T-cell (primary cell): ENCODE measurements around the gene PRG2. TPM values are rescaled to one million over a fixed set of nuclear protein-coding genes. Genes with fewer than 3 reads are reported as not detected.

ENCODE experiments used
- ATAC-seq, 4 experiments: fragments of 200-7000 bp in 3 of 4; fragments of 150-1000 bp in 1 of 4; cut with Tn5 transposase; replicated peaks in 1 of 4; 1 replicate in 3 of 4; 2 replicates in 1 of 4; pipeline ENCODE4 v1.10.0; 2021; ENCODE audit warnings: moderate library complexity in 3 of 4, mild to moderate bottlenecking in 2 of 4, moderate number of reproducible peaks in 1 of 4
- CTCF ChIA-PET, 2 donors: fragments of 300-600 bp; sonication (Branson Sonifier 250); formaldehyde crosslinking; loops; one replicate each; lab custom pipeline; 2022; ENCODE audit warnings: antibody characterized with exemption in 2 of 2; lab: Charles Lee
- POLR2A ChIA-PET, 2 donors: fragments of 300-600 bp; sonication (Branson Sonifier 250); formaldehyde crosslinking; loops; one replicate each; lab custom pipeline; 2022; ENCODE audit warnings: antibody characterized with exemption in 2 of 2; lab: Charles Lee
- DNase-seq, 35 experiments: peaks; one replicate each; pipeline versions ENCODE4 v3.0.0 to v3.0.0-alpha.2; 2013 to 2023
- H3K27ac ChIP-seq: one replicate; pipeline ENCODE4 v1.5.1; 2013; ENCODE audit warnings: low read length
- H3K27me3 ChIP-seq, 2 experiments: replicated peaks in 1 of 2; 1 replicate in 1 of 2; 2 replicates in 1 of 2; pipeline versions ENCODE4 v1.6.1 to v1.7.0; 2013; ENCODE audit warnings: low read length in 1 of 2, mixed read lengths in 1 of 2; ENCODE audit not compliant: control insufficient read depth in 2 of 2, insufficient read depth in 2 of 2; ENCODE audit errors: extremely low read depth in 1 of 2
- H3K36me3 ChIP-seq, 2 donors: 1 replicate in 1 of 2; 2 replicates in 1 of 2; pipeline versions ENCODE4 v1.6.1 to v1.7.0; 2013; ENCODE audit warnings: low read length in 1 of 2; ENCODE audit not compliant: control insufficient read depth in 2 of 2, insufficient read depth in 1 of 2; ENCODE audit errors: extremely low read depth in 1 of 2
- H3K4me1 ChIP-seq, 2 experiments: 1 replicate in 1 of 2; 2 replicates in 1 of 2; pipeline versions ENCODE4 v1.6.1 to v1.7.0; 2013; ENCODE audit warnings: low read length in 2 of 2, mixed read lengths in 1 of 2; ENCODE audit not compliant: insufficient read depth in 2 of 2, control insufficient read depth in 1 of 2; ENCODE audit errors: extremely low read depth in 1 of 2
- H3K4me3 ChIP-seq, 2 donors: 1 replicate in 1 of 2; 2 replicates in 1 of 2; pipeline versions ENCODE4 v1.5.1 to v1.7.0; 2013; ENCODE audit warnings: mild to moderate bottlenecking in 2 of 2, low read length in 1 of 2, moderate library complexity in 1 of 2; ENCODE audit not compliant: control insufficient read depth in 1 of 2; ENCODE audit errors: extremely low read depth in 1 of 2
- H3K9me3 ChIP-seq: 2 replicates; pipeline ENCODE4 v1.7.0; 2013
- H3K27ac Mint-ChIP-seq, 2 donors: one replicate each; pipeline ENCODE4 v1.8.0; 2020 to 2021; ENCODE audit warnings: mild to moderate bottlenecking in 2 of 2, mixed read lengths in 2 of 2
- H3K27me3 Mint-ChIP-seq, 2 donors: one replicate each; pipeline ENCODE4 v1.8.0; 2021 to 2022; ENCODE audit warnings: mixed read lengths in 2 of 2
- H3K36me3 Mint-ChIP-seq: one replicate; pipeline ENCODE4 v1.8.0; 2021; ENCODE audit warnings: mixed read lengths
- H3K4me1 Mint-ChIP-seq, 3 donors: one replicate each; pipeline ENCODE4 v1.8.0; 2020 to 2022; ENCODE audit warnings: mixed read lengths in 3 of 3, mild to moderate bottlenecking in 1 of 3
- H3K4me3 Mint-ChIP-seq, 3 donors: one replicate each; pipeline ENCODE4 v1.8.0; 2020 to 2022; ENCODE audit warnings: mild to moderate bottlenecking in 3 of 3, mixed read lengths in 3 of 3, moderate library complexity in 3 of 3
- H3K9me3 Mint-ChIP-seq, 3 donors: one replicate each; pipeline ENCODE4 v1.8.0; 2020 to 2022; ENCODE audit warnings: mixed read lengths in 3 of 3
- WGBS: methylation state at CpG from one replicate; pipeline ENCODE4 v1.1.5; 2013; ENCODE audit warnings: missing lambda C conversion rate; ENCODE audit not compliant: insufficient coverage; 5-methylcytosine and 5-hydroxymethylcytosine counted together
- total RNA-seq, 35 experiments: library from RNA in 6 of 35; stranded (reverse) in 6 of 35; fragments of 120-200 nt in 1 of 35; gene quantifications; one replicate each; pipeline versions ENCODE4 v1.2.1 to v1.2.4 and lab custom pipeline; 2013 to 2026

PRG2 gene
- total RNA-seq, 5 donors from 2014 or later (not counting 1 experiment from before 2014, with no cell fraction given) = 0.33 to 0.72 (median 0.39) TPM; not detected in 1

DNA sequence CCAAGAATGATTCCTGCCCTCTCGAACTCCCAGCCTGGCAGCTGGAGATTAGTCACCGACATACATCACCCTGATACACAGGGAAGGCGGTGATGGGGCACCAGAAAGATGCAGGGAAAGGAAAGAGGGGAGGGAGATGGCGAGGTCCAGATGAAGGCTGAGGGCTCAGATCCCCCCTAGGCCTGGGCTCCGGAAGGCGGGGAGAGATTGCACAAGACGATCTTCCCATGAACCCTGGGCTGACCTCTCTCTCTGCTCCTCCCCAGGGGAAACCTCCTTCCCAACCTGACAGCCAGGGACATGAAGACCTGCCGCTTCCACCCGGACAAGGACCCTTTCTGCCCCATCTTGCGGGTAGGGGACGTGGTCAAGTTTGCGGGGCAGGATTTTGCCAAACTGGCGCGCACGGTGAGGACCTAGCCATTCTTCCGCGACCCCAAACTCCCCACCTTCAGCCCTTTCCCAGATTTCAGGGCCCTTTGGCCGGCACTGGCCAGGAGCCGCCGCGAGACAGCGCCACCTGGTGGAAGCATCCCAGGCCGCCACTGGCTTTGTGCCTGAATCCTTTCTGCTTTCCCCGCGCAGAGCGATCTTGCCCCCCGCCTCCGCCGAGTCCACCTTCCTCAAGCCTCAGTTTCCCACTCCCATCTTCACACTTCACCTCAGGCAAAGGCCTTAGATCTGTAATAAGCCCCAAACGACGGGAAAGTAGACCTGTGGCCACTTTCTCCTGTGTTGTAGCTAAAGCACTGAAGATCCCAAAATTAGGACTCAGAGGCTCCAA is 40.8 kb downstream of the PRG2 start:
- peak in 31 of 35 experiments; percentile 11 to 75 (median 46) for DNase-seq
- CTCF ChIA-PET = interaction anchor here (0.6 to 1.3 kb wide), 7 partner anchors 13 to 1220 kb away, joined by 3 to 4 read pairs (median 4); no protein-coding TSS in a partner anchor
- Histone ChIP-seq H3K36me3 (no peaks in the 10 kb centered on the region), H3K9me3 (no peaks in the 10 kb centered on the region), H3K27me3 (peaks cover 0 to 18% of the 10 kb centered on the region in 2 experiments), H3K27ac (no peak overlapping the region), H3K4me3 (no peak overlapping the region), H3K4me1 (peaks cover 0 to 11% of the 10 kb centered on the region in 2 experiments)
- Mint-ChIP-seq H3K27ac (no peak overlapping the region), H3K4me1 (peaks cover 0 to 5% (median 5%) of the 10 kb centered on the region in 3 donors), H3K36me3 (no peaks in the 10 kb centered on the region), H3K27me3 (peaks cover 6 to 9% of the 10 kb centered on the region in 2 donors), H3K4me3 (no peak overlapping the region), H3K9me3 (peaks cover 0 to 6% (median 0%) of the 10 kb centered on the region in 3 donors)
- POLR2A ChIA-PET = no interaction called here
- peak in 3 of 4 experiments; percentile 44 to 64 (median 56) for ATAC-seq
- 29% methylated on average over 26 of the region's 31 CpGs for WGBS

DNA sequence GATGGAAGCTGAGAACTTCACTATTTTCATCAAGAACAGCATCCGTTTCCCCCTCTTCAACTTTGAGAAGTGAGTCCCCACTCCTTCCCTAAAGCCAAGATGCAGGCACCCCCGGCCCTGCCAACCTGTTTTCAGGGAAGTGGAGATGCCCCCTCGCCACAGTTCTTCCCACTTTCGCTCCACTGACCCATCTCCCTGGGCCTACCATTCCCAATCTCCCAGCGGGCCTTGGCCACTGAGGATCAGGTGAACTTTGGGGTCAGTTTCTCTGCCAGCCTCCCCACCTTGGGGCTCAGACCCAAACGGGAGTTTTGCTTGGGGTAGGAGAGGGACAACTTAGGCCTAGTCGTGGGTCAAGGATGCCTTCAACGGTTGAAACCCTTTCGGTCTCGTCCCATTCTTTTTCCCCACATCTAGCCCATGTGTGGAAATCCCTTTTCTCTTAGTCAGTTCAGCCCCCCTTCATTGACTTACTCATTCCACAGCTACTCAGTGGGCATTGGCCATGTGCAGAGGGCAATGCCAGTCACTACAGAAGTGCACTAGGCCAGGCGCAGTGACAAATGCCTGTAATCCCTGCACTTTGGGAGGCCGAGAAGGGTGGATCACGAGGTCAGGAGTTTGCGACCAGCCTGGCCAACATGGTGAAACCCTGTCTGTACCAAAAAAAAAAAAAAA is 41.7 kb downstream of the PRG2 start:
- H3K4me1 Mint-ChIP-seq = peaks cover 0 to 5% (median 5%) of the 10 kb centered on the region in 3 donors

DNA sequence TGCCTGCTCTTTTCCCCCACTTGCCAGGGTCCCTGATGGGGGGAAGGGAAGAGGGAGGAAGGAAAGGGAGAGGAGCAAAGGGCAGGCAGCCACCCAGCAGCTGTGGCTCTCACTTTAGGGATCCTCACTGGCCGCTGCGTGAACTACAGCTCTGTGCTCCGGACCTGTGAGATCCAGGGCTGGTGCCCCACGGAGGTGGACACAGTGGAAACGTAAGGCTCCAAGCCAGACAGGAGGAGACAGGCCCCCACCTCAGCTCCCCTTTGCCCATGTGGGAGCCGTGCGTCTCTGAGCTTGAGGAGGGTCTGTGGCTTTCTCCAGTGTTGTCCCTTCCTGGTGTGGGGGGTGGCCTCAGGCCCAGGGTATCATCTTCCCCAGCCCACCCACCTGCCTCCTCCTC is 42.4 kb downstream of the PRG2 start:
- Mint-ChIP-seq H3K36me3 (no peaks in the 10 kb centered on the region), H3K9me3 (peaks cover 0 to 6% (median 0%) of the 10 kb centered on the region in 3 donors), H3K27me3 (peaks cover under 1 to 5% of the 10 kb centered on the region in 2 donors), H3K4me3 (no peak overlapping the region), H3K27ac (no peak overlapping the region), H3K4me1 (peaks cover 0 to 5% (median 5%) of the 10 kb centered on the region in 3 donors)
- H3K4me3 ChIP-seq = no peak overlapping the region
- H3K36me3 ChIP-seq = no peaks in the 10 kb centered on the region
- H3K4me1 ChIP-seq = peaks cover 0 to 11% of the 10 kb centered on the region in 2 experiments
- no peaks in the 10 kb centered on the region for H3K9me3 ChIP-seq
- ATAC-seq (no peak), DNase-seq (no peak)
- peaks cover 0 to 14% of the 10 kb centered on the region in 2 experiments for H3K27me3 ChIP-seq
- ChIA-PET POLR2A (no interaction called here), CTCF (interaction anchor here in 1 of 2 donors (0.7 kb wide), 1 partner anchor 430 kb away, joined by 3 read pairs; no protein-coding TSS in a partner anchor)
- 80% methylated on average over 5 of the region's 7 CpGs for WGBS
- H3K27ac ChIP-seq = no peak overlapping the region

More for the DNA sequence above, 41.7 kb downstream of the PRG2 start:
- POLR2A ChIA-PET = no interaction called here
- Histone ChIP-seq H3K27ac (no peak overlapping the region), H3K4me3 (no peak overlapping the region), H3K27me3 (peaks cover 0 to 14% of the 10 kb centered on the region in 2 experiments), H3K4me1 (peaks cover 0 to 11% of the 10 kb centered on the region in 2 experiments), H3K9me3 (no peaks in the 10 kb centered on the region), H3K36me3 (no peaks in the 10 kb centered on the region)
- no peak for DNase-seq
- Mint-ChIP-seq H3K4me3 (no peak overlapping the region), H3K36me3 (no peaks in the 10 kb centered on the region), H3K27me3 (peaks cover 2 to 5% of the 10 kb centered on the region in 2 donors), H3K27ac (no peak overlapping the region), H3K9me3 (peaks cover 0 to 6% (median 0%) of the 10 kb centered on the region in 3 donors)
- ATAC-seq = no peak
- 71% methylated on average over 5 of the region's 14 CpGs for WGBS
- CTCF ChIA-PET = interaction anchor here (0.7 to 0.8 kb wide), 4 partner anchors 14 to 492 kb away, joined by 3 to 14 read pairs (median 6); no protein-coding TSS in a partner anchor

DNA sequence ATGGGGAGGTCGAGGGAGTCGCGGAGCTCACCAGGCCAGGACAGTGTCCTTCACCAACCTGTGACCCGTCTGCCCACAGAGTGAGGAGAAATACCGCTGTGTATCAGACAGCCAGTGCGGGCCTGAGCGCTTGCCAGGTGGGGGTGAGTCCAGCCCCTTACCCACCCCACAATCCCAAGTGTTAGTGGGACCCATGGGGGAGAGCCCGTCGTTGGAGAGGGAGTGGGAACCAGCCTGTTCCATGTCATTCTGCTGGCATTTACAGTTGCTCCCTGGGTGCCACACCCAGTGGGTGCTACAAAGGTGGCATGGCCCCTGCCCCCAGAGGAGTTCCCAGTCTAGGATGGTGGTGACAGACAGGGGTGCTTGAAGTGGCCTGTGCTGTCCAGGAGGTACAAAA is 43.1 kb downstream of the PRG2 start:
- DNase-seq (no peak), ATAC-seq (no peak)
- Histone ChIP-seq H3K27ac (no peak overlapping the region), H3K27me3 (peaks cover 0 to 12% of the 10 kb centered on the region in 2 experiments), H3K36me3 (no peaks in the 10 kb centered on the region), H3K4me3 (no peak overlapping the region), H3K4me1 (peaks cover 0 to 11% of the 10 kb centered on the region in 2 experiments), H3K9me3 (no peaks in the 10 kb centered on the region)
- Mint-ChIP-seq H3K9me3 (peaks cover 0 to 6% (median 0%) of the 10 kb centered on the region in 3 donors), H3K4me3 (no peak overlapping the region), H3K4me1 (peaks cover 0 to 5% (median 5%) of the 10 kb centered on the region in 3 donors), H3K27ac (no peak overlapping the region), H3K27me3 (peaks cover 0 to 5% of the 10 kb centered on the region in 2 donors), H3K36me3 (no peaks in the 10 kb centered on the region)
- ChIA-PET POLR2A (no interaction called here), CTCF (interaction anchor here (0.5 to 2.3 kb wide), 4 partner anchors 11 to 447 kb away, joined by 3 to 15 read pairs (median 3); partner anchors contain the start of gene SSRP1 (in 1 of the 2))
- WGBS = no CpG with 5 or more reads among the region's 9 CpGs

DNA sequence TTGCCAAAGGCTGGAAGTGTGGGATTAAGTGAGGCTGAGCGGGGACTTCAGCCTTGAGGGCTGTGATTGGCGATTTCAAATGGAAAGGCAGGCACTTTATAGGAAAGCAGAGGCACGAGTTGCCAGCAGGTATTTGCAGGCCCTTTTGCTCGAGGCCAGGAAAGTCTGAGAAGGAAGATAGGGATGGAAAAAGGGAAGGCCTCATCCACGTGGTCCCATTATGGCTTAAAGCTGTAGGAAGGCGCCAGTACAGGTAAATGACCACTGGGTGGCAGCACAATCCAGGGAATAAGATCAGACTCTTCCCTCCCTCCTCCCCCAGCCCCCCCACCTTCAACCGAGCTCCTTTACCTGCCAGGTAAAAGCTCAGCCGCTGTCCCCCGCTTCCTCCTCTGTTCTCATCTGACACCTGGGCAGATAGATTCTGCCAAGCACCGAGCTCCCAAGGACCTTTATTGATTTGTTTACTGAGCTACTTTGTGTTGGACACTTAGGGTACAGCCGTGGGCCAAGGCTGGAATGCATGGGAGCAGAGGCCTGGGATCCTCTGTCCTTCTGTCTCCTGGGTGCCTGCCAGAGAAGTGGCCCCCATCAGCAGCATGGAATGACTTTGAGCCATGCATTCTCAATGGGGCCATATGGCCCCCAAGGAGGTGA is 44.8 kb downstream of the PRG2 start:
- CTCF ChIA-PET = interaction anchor here (0.5 to 2.3 kb wide), 34 partner anchors 10 to 1329 kb away, joined by 3 to 15 read pairs (median 4); partner anchors contain the start of genes BTBD18 (in 1 of the 2), SSRP1 (in 1 of the 2), TNKS1BP1 (in 1 of the 2) and UBE2L6 (in 1 of the 2)
- Histone ChIP-seq H3K4me1 (peaks cover 0 to 11% of the 10 kb centered on the region in 2 experiments), H3K36me3 (no peaks in the 10 kb centered on the region), H3K27me3 (peaks cover 0 to 9% of the 10 kb centered on the region in 2 experiments), H3K4me3 (no peak overlapping the region), H3K9me3 (no peaks in the 10 kb centered on the region), H3K27ac (no peak overlapping the region)
- no peak overlapping the region for H3K4me3 Mint-ChIP-seq
- 44% methylated on average over 5 of the region's 11 CpGs for WGBS
- no peaks in the 10 kb centered on the region for H3K9me3 Mint-ChIP-seq
- no peak overlapping the region for H3K27ac Mint-ChIP-seq
- no peaks in the 10 kb centered on the region for H3K36me3 Mint-ChIP-seq
- peak; percentile 20 to 86 (median 61) for DNase-seq
- POLR2A ChIA-PET = interaction anchor here (0.6 to 1.2 kb wide), 3 partner anchors 213 to 401 kb away, joined by 3 to 10 read pairs (median 3); no protein-coding TSS in a partner anchor
- peaks cover 0 to 5% (median 5%) of the 10 kb centered on the region in 3 donors for H3K4me1 Mint-ChIP-seq
- no peaks in the 10 kb centered on the region for H3K27me3 Mint-ChIP-seq
- ATAC-seq = peak; percentile 78 to 89 (median 82)
